ENCODE data around the gene RPS18.
"Not testable (repeated sequence)": the region's sequence is repeated elsewhere in the genome, so short reads cannot be mapped to it uniquely, and the experiment has no call there.

The RPS18 gene

DNA sequence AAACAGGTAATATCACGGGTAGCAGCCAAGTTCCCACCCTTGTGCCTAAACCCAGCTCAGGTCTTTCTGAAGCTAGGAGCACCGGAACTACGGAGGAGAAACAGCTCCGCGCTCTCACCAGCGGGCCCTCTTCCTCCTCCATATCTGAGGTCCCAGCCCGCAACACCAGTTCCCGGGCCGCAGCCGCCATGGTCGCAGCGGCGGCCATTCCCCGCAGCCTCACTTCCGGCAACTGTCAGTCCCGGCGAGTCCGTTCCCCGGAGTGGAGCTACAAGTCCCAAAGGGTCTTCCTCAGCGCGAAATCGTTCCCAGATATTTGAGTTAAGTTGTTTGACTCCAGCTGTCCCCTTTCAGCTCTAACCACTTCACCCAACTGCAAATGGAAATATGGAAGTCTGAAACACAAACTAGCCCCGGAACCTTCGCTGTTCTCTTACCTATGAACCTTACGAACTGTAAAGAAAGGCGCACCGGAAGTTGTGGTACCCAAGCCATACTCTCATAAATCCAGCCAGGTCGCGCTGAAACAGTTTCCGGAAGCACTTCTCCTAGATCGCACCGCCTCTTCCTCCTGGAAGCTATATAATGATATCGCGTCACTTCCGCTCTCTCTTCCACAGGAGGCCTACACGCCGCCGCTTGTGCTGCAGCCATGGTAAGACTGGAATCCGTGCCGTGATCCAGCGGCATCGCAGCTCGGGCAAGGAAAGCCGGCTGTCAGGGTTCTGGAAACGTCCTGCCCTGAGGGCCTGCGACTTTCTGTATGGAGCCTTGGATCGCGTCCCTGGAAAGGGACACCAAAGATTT is at the start of gene RPS18, which contains the start of gene VPS52:
TSS of gene RPS18 (plus strand) at position 608 of the 807 bp plus-strand sequence. CDS start at position 653, 45 bp downstream.
TSS of gene VPS52 (minus strand) at position 409 of the 807 bp plus-strand sequence. CDS start at position 208, 201 bp downstream.
- peak; percentile 79 for DNase-seq (ENCODE audit: low read depth)

- DNase-seq (ENCODE audit: low read depth), result not testable (repeated sequence)
Measured at GRCh38 chr6:33226503-33227120, 45.3 kb upstream of the RPS18 start.

- DNase-seq (ENCODE audit: low read depth), result no peak
Measured at GRCh38 chr6:33235221-33235634, 36.6 kb upstream of the RPS18 start.

- DNase-seq (ENCODE audit: low read depth), result no peak
Measured at GRCh38 chr6:33236328-33236727, 35.5 kb upstream of the RPS18 start.

DNA sequence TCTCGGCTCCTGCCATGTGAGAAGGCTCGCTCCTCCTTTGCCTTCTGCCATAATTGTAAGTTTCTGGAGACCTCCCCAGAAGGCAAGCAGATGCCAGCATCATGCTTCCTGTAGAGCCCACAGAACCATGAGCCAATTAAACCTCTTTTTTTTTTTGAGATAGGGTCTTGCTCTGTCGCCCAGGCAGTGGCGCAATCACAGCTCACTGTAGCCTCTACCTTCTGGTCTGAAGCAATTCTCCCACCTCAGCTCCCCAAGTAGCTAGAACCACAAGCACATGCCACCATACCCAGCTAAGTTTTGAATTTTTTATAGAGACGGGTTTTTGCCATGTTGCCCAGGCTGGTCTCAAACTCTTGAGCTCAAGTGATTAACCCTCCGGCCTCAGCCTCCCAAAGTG is 35.0 kb upstream of the RPS18 start:
- DNase-seq (ENCODE audit: low read depth), result no peak

DNA sequence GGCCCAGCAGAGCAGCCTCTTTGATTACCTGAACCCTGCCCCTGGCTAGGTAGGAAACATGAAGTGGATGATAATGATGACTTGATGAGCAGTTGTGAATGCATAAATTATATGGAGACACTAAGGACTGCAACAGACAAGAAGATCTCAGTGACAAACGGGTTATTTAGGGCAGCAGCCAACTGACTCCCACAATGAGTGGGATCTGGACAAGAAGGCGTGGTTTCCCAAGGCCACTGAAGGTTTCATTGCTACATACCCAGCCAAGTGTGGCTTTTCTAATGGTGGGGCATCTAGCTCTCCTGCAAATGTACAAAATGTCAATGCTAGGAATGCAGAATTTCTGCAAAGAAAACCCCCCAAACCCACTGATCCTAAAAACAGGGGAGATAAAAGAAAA is 34.1 kb upstream of the RPS18 start:
- DNase-seq (ENCODE audit: low read depth), result no peak

GRCh38 chr6:33241968-33242367 is 29.9 kb upstream of the RPS18 start:
- no peak for DNase-seq (ENCODE audit: low read depth)

- no peak for DNase-seq (ENCODE audit: low read depth)
Measured at GRCh38 chr6:33243476-33243875, 28.4 kb upstream of the RPS18 start.

- DNase-seq (ENCODE audit: low read depth), result peak; percentile 90
Measured at GRCh38 chr6:33247977-33248642, 23.8 kb upstream of the RPS18 start.

GRCh38 chr6:33248643-33248931 is 23.3 kb upstream of the RPS18 start:
- DNase-seq (ENCODE audit: low read depth), result no peak

DNA sequence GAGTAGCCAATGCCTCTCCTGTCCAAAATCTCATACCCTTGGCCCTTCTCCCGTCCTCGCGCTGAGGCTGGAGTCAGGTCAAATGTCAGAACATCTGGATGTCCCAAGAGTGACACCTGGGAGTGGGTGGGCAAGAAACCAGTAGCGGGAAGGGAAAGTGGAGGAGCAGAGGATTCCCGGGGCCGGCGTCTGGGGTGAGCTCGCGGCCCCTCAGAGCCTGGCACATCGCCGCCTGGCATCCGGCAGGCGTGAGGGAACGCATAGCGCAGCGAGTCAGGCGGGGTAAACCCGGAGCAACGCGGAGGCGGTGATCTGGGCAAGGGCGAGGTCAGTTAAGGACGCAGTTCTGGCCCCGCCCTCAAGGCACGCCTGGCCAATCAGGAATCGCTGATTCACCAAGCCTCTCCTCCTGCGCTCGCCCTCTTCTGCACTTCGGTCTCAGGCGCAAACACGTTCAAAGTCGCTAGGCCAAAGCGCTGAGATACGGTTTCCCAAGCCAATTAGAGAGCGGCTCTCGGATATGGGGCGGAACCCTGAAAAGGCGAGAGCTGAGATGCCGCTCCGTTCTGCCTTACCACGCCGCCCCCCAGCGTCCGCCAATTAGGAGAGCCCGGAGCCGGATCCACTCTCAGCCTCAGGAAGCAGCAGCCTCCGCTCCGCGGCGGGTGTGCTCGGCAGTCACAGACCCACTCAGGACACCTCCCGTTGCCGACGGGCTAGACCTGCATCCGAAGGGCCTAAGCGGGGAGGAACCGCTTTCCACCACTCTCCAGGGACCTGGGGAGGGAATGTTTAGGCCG is 22.7 kb upstream of the RPS18 start:
- peak; percentile 90 for DNase-seq (ENCODE audit: low read depth)

- DNase-seq (ENCODE audit: low read depth), result no peak
Measured at GRCh38 chr6:33249732-33250630, 21.9 kb upstream of the RPS18 start.

DNA sequence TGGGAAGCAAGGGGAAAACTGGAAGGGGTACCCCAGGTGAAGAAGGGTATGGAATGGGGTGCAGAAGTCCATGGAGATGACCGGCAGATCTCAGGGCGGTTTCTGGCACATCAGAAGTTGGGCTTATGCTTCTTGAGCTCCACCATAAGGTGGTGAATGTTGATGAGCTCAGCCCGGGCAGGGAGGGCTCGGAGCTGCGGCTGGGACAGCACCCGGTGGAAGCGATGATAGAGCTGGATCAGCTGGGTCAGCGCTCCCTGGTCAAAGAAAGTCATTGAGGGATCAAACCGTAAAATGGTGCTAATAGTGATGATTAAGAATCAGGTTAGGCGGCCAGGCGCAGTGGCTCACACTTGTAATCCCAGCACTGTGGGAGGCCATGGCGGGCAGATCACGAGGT is 21.1 kb upstream of the RPS18 start:
- DNase-seq (ENCODE audit: low read depth), result no peak

DNA sequence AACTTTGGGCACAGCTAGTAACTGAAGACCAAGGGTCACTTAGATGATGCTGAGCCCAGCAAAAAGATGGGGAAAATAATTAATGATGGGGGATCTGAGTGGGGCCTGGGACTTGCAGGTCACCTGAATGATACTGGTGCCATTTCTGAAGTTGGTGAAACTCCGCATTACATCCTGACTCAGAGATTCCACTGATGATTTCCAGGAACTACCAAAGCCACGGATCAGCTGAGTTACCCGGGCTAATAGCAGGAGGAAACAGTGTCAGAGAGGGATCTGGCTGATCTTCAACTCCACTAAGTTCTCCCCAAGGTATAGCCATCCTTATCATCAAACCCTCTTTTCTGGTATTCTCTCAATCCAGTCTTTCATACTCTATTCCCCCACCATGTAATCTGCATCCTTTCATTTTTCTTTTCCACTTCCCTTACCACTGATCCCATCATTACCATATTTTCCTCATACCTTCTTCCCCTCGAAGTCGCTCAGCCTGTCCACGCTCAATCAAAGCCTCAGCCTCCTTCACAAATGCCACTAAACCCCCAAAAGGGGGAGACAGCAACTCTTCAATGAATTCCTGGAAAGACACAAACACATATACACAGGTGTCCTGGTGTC is 20.4 kb upstream of the RPS18 start:
- DNase-seq (ENCODE audit: low read depth), result no peak

DNA sequence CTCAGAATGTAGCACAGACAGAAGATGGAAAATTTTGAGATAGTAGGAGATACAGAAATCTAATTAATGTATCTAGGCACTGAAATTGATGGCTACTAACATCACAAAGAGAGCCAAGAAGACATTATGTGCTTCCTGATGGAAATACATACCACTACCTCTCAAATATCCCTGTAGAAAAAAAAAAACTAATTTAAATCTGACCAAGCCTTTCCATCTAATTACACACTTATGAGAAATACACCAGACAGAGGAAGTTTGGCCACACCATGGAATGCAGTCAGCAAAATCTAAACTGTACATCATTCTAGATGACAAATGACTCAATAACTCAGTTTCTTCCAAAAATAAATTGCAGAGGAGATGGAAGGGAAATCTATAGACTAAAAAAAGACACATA is 19.1 kb upstream of the RPS18 start:
- DNase-seq (ENCODE audit: low read depth), result no peak

DNA sequence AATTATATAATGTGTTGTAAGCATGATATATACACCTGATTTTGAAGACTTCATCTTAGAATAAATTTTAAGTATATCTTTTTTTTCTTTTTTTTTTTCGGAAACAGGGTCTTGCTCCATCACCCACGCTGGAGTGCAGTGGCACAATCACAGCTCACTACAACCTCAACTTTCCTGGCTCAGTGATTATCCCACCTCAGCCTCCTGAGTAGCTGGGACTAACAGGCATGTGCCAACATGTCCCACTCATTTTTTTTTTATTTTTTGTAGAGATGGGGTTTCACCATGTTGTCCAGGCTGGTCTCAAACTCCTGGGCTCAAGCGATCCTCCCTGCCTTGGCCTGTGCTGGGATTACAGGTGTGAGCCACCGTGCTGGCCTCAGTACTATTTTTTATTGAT is 17.3 kb upstream of the RPS18 start:
- no peak for DNase-seq (ENCODE audit: low read depth)

GRCh38 chr6:33259032-33259431 is 12.8 kb upstream of the RPS18 start:
- no peak for DNase-seq (ENCODE audit: low read depth)

GRCh38 chr6:33262490-33262889 is 9.4 kb upstream of the RPS18 start:
- DNase-seq (ENCODE audit: low read depth), result not testable (repeated sequence)

DNA sequence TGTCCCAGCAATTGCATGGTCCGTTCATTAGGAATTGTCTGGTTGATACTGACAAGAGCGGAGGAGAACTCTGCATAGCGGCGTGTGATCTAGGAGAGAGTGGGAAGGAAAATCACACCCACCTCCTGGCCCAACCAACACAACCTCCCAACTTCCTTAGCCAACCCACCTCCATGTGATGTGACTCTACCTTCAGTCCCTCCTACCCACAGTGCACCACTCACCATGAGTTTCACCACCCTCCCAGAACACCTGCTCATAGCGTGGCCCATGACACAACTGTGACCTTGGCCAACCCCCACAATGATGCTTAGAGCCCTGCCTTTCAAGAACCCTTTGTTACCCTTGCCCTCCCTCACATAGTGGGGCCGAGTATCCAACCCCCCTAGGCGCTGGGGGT is 7.9 kb upstream of the RPS18 start:
- DNase-seq (ENCODE audit: low read depth), result no peak

DNA sequence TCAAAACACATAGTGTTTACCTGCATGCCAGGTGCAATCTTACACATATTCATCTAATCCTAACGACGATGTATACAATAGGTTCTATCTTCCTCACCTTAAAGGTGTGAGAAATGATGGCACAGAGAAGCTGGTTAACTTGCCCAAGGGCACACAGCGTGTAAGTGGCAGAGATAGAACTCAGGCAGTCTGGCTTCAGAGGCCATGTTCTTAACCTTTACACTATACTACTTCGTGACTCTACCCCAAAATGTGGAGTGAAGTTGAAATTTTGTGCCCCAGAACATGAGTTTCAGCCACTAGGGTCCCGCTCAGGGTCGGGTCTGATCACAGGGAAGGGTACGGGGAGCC is 783 bp upstream of the RPS18 start:
- no peak for DNase-seq (ENCODE audit: low read depth)

All from activated T-cell treated with anti-CD3 and anti-CD28 coated beads for 1 hour (primary cell).